ENCODE measurements around the gene SHISA8.
A peak's percentile ranks its signal among the peaks of the same experiment; 100 is the strongest.

The SHISA8 gene

DNA sequence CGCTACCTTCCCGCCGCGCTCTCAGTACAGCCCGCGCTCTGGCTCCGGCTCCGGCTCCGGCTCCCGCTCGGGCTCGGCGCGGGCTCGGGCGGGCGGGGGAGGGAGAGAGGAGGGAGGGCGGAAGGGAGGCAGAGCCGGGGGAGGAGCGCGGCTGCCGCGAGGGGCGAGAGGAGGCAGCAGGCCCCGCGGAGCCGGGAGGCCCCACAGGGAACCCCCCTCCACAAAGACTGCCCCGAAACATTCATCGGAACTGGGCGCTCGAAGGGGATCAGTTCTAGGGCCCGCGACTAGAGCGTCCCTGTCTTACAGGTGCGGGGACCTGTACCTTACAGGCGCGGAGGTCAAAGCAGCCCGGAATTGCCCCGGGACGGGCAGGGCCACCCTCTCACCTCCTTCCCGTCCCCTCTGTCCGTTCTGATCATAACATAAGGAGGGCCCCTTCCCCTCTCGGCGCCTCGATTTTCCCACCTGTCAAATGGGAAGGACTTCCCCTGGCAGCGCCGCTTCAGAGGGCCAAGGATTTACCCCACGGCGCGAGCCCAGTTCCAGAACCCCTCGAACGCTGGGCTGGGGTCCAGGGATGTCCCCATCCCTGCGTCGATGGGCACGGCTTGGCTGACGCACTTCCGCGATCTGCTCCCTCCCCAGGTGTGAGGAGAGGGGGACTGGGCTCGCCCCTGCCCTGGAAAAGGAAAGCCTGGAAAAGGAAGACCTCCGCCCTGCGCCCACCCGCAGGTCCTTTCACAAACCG, at the start of gene SHISA8:
SHISA8 (minus strand) TSS at position 40 of the 751 bp plus-strand sequence. CDS start 407 bp downstream, outside the sequence.
- peaks cover 22% of the 10 kb centered on the region for H3F3A ChIP-seq (ENCODE audit: insufficient read depth)
- no peak within 1 kb of the TSS for H3K27ac ChIP-seq (ENCODE audit: low read depth, low read length)
- H3K36me3 ChIP-seq (ENCODE audit: low read length) = no peaks in the 10 kb centered on the region
- no peaks in the 10 kb centered on the region for H3K79me2 ChIP-seq (ENCODE audit: insufficient read depth, low read length)
- peak within 1 kb of the TSS; percentile 34 for H3K4me2 ChIP-seq (ENCODE audit: low read depth, low read length, poor library complexity, severe bottlenecking)
- no peaks in the 10 kb centered on the region for H4K20me1 ChIP-seq (ENCODE audit: low read depth, low read length)
- no peaks in the 10 kb centered on the region for H3K9me3 ChIP-seq (ENCODE audit: insufficient read depth, low read length)
- H3K4me3 ChIP-seq (ENCODE audit: insufficient read depth, low read length, poor library complexity, severe bottlenecking) = no peak within 1 kb of the TSS
- H3K9ac ChIP-seq (ENCODE audit: low read length) = peak within 1 kb of the TSS; percentile 29; the same call in 1 of the 2 replicates
- TF ChIP-seq, protein P1, sequence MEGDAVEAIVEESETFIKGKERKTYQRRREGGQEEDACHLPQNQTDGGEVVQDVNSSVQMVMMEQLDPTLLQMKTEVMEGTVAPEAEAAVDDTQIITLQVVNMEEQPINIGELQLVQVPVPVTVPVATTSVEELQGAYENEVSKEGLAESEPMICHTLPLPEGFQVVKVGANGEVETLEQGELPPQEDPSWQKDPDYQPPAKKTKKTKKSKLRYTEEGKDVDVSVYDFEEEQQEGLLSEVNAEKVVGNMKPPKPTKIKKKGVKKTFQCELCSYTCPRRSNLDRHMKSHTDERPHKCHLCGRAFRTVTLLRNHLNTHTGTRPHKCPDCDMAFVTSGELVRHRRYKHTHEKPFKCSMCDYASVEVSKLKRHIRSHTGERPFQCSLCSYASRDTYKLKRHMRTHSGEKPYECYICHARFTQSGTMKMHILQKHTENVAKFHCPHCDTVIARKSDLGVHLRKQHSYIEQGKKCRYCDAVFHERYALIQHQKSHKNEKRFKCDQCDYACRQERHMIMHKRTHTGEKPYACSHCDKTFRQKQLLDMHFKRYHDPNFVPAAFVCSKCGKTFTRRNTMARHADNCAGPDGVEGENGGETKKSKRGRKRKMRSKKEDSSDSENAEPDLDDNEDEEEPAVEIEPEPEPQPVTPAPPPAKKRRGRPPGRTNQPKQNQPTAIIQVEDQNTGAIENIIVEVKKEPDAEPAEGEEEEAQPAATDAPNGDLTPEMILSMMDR (IDR thresholded peaks at IDR 0.05; ENCODE audit: insufficient read depth, low read length, poor library complexity, severe bottlenecking) = no peak
- no peak for TF ChIP-seq EZH2phosphoT487 (conservative IDR thresholded peaks at IDR 0.05; ENCODE audit: low read length)
- H3K9me2 ChIP-seq (replicated peaks; ENCODE audit: insufficient read depth, low read length) = no peaks in the 10 kb centered on the region
- H3K27me3 ChIP-seq (ENCODE audit: low read length) = no peaks in the 10 kb centered on the region
- H2AFZ ChIP-seq (ENCODE audit: low read depth, low read length, severe bottlenecking) = no peak within 1 kb of the TSS

DNA sequence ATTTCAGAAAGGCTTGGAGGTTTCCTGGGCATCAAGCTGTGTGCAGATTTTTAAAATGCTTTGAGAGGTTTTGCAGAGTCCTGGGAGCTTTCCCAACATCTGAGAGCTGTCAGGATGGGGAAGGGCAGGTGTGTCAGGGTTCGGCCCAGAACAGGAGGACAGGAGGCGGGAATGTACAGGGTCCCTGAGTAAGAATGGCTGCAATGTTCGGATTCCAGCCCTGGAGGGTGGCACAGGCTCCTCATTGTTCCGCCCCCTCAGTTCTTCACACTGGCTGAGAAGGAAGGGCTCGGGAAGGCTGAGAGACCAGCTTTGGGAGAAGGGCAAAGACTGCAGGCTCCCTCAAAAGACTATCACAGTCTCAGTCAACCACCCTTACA, 49.2 kb upstream of the SHISA8 start:
- H4K20me1 ChIP-seq (ENCODE audit: low read depth, low read length) = no peaks in the 10 kb centered on the region
- no peaks in the 10 kb centered on the region for H3K79me2 ChIP-seq (ENCODE audit: insufficient read depth, low read length)
- H2AFZ ChIP-seq (ENCODE audit: low read depth, low read length, severe bottlenecking) = no peak overlapping the region
- no peak overlapping the region for H3K4me3 ChIP-seq (ENCODE audit: insufficient read depth, low read length, poor library complexity, severe bottlenecking)
- TF ChIP-seq, protein P1 (IDR thresholded peaks at IDR 0.05; ENCODE audit: insufficient read depth, low read length, poor library complexity, severe bottlenecking) = no peak
- TF ChIP-seq EZH2phosphoT487 (conservative IDR thresholded peaks at IDR 0.05; ENCODE audit: low read length) = no peak
- H3K9me2 ChIP-seq (replicated peaks; ENCODE audit: insufficient read depth, low read length) = no peaks in the 10 kb centered on the region
- H3K27ac ChIP-seq (ENCODE audit: low read depth, low read length) = no peak overlapping the region
- H3K27me3 ChIP-seq (ENCODE audit: low read length) = no peaks in the 10 kb centered on the region
- H3K4me2 ChIP-seq (ENCODE audit: low read depth, low read length, poor library complexity, severe bottlenecking) = no peak overlapping the region
- no peaks in the 10 kb centered on the region for H3K36me3 ChIP-seq (ENCODE audit: low read length)
- H3K9ac ChIP-seq (ENCODE audit: low read length) = no peak overlapping the region
- H3F3A ChIP-seq (ENCODE audit: insufficient read depth) = no peaks in the 10 kb centered on the region
- H3K9me3 ChIP-seq (ENCODE audit: insufficient read depth, low read length) = no peaks in the 10 kb centered on the region

DNA sequence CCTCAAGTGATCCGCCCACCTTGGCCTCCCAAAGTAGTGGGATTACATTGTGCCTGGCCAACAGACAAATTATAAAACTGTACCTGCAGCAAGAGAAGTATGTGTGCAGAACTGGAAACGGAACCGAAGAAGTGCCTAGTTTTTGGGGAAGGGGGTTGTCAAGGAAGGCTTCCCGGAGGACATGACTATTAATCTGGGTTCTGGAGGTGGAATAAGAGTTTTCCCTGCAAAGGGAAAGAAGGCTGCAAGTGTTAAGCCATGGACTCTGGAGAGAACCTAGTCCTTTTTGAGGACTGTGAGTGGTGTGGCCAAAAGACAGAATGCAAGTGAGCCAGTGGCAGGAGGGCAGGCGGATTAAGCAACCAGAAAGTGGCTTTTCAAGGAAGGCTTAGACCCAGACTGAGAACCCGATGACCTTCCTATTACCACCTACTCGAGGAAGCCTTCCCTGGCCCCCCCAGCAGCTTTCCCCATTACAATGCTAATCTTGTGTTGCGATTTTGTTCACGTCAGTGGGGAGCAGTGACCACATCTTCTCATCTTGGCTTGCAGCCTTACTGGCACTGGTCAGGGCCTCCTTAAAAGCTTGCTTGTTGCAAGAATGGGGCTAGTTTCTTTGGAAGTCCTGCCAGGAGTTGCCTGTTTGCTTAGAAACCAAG, 48.7 kb upstream of the SHISA8 start:
- TF ChIP-seq, protein P1 (IDR thresholded peaks at IDR 0.05; ENCODE audit: insufficient read depth, low read length, poor library complexity, severe bottlenecking) = no peak
- TF ChIP-seq EZH2phosphoT487 (conservative IDR thresholded peaks at IDR 0.05; ENCODE audit: low read length) = no peak
- Histone ChIP-seq H3K9me2 (replicated peaks; ENCODE audit: insufficient read depth, low read length) (no peaks in the 10 kb centered on the region), H3K4me2 (ENCODE audit: low read depth, low read length, poor library complexity, severe bottlenecking) (no peak overlapping the region), H4K20me1 (ENCODE audit: low read depth, low read length) (no peaks in the 10 kb centered on the region), H3K9ac (ENCODE audit: low read length) (no peak overlapping the region), H3F3A (ENCODE audit: insufficient read depth) (no peaks in the 10 kb centered on the region), H3K27me3 (ENCODE audit: low read length) (no peaks in the 10 kb centered on the region), H2AFZ (ENCODE audit: low read depth, low read length, severe bottlenecking) (no peak overlapping the region), H3K4me3 (ENCODE audit: insufficient read depth, low read length, poor library complexity, severe bottlenecking) (no peak overlapping the region), H3K9me3 (ENCODE audit: insufficient read depth, low read length) (no peaks in the 10 kb centered on the region), H3K27ac (ENCODE audit: low read depth, low read length) (no peak overlapping the region), H3K79me2 (ENCODE audit: insufficient read depth, low read length) (no peaks in the 10 kb centered on the region), H3K36me3 (ENCODE audit: low read length) (no peaks in the 10 kb centered on the region)

All from SU-DHL-6 (cell line).